Muscle layer of colon (tissue), 2 donors: ENCODE data around the gene KCNAB3.

Experiments
- H3K27ac ChIP-seq: one replicate; pipeline ENCODE4 v1.7.0; 2013; ENCODE audit warnings: low read depth, mild to moderate bottlenecking, low read length, moderate library complexity
- H3K27me3 ChIP-seq, 2 donors: one replicate each; pipeline ENCODE4 v1.7.0; 2013; ENCODE audit warnings: low read length in 2 of 2, mild to moderate bottlenecking in 2 of 2; ENCODE audit not compliant: insufficient read depth in 2 of 2, control insufficient read depth in 1 of 2
- H3K36me3 ChIP-seq: one replicate; pipeline ENCODE4 v1.7.0; 2013; ENCODE audit warnings: mild to moderate bottlenecking, low read length; ENCODE audit not compliant: insufficient read depth
- H3K4me1 ChIP-seq: one replicate; pipeline ENCODE4 v1.7.0; 2013; ENCODE audit warnings: mild to moderate bottlenecking, low read length; ENCODE audit not compliant: insufficient read depth
- H3K4me3 ChIP-seq, 2 donors: one replicate each; pipeline ENCODE4 v1.7.0; 2013; ENCODE audit warnings: low read length in 2 of 2, low read depth in 1 of 2, mild to moderate bottlenecking in 1 of 2, moderate library complexity in 1 of 2
- H3K9ac ChIP-seq: one replicate; pipeline ENCODE4 v1.7.0; 2013; ENCODE audit warnings: low read length
- H3K9me3 ChIP-seq: one replicate; pipeline ENCODE4 v1.7.0; 2013; ENCODE audit warnings: mild to moderate bottlenecking, low read length
- donor health status: abdominal sarcoma.
- donor health status: Adenocarcinoma of cecum.

KCNAB3 gene

DNA sequence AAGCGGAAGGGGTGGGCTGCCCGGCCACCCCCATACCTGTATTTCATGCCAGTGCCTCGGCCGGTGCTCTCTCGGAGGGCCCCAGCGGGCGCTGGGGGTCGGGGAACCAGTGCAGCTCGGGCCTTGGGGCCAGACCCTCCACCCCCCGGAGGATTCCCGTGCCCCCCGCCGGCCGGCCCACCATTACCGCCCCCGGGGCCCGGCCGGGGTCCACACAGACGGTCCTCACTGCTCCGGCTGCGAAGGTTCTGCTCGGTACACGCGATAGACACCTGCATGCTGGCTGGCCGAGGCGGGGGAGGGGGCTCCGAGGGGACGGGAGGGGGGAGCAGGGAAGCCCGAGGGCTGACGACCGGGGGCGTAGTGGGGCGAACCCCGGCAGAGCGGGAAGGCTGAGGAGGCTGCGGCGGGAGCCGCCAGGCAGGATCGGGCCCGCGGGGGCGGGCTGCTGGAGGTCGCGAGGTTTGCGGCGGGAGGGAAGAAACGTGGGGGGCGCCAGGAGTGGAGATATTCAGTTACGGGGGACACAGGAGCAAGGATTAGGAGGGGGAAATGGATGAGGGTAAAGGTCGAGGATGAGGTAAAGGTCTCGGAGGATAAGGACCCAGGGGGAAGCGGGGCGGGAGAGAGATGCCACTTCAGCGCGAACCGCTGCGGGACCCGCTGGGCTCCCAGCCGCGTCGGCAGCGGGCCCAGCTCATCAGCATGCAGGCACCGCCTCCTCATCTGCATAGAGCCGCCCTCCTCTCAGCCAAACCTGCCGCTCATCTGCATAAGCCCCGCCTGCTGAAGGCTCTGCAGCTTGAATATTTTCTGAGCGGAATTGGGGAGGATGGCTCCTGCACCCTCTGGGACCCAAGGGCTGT is at the start of gene KCNAB3:
Gene KCNAB3 (minus strand): TSS at position 699 of the 866 bp plus-strand sequence. CDS start 421 bp downstream, at position 278.
- Histone ChIP-seq H3K36me3 (peaks cover 5% of the 10 kb centered on the region), H3K27ac (no peak within 1 kb of the TSS), H3K9me3 (no peaks in the 10 kb centered on the region), H3K4me3 (peak within 1 kb of the TSS in 1 of 2 donors; percentile 89), H3K9ac (no peak within 1 kb of the TSS), H3K27me3 (peaks cover 0 to 5% of the 10 kb centered on the region in 2 donors), H3K4me1 (peaks cover 25% of the 10 kb centered on the region)

DNA sequence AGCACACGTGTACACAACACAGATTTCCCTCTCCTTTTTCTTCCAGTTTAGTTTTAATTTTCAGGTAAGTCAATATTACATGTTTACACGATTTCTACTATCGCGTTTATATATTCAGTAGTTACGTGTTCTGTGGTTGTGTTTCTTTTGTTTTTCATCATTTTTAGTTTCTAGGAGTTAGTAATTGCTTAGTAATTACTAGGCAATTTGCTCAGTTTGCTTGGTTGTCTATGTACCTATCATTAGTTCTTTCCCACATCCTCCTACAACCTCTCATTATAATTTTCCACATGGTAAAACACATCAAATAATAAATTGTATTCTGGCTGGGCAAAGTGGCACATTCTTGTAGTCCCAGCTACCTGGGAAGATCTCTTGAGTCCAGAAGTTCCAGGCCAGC is 48.1 kb upstream of the KCNAB3 start:
- H3K36me3 ChIP-seq, result no peaks in the 10 kb centered on the region
- H3K27me3 ChIP-seq, result no peaks in the 10 kb centered on the region
- no peak overlapping the region for H3K4me3 ChIP-seq
- no peaks in the 10 kb centered on the region for H3K4me1 ChIP-seq
- H3K9me3 ChIP-seq, result peaks cover 4% of the 10 kb centered on the region
- no peak overlapping the region for H3K9ac ChIP-seq
- H3K27ac ChIP-seq, result no peak overlapping the region

DNA sequence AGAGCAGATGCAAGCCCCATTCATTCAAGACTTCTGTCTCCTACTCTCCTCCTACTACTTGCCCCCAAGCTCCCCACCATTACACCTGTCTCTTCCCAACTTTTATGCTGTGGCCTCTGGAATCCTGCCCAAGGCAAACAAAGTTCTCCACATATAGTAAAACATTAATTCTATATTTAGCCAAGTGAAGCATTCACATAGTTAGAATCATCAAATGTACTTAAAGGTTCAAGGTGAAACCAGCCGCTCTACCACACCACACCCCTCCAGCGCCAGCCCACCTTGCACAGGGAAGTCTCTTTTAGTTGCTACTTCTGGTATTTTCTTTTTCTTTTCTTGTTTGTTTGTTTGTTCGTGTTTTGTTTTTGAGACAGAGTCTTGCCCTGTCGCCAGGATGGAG is 47.4 kb upstream of the KCNAB3 start:
- Histone ChIP-seq H3K9ac (no peak overlapping the region), H3K27ac (no peak overlapping the region), H3K4me3 (no peak overlapping the region), H3K27me3 (no peaks in the 10 kb centered on the region), H3K36me3 (no peaks in the 10 kb centered on the region), H3K9me3 (peaks cover 4% of the 10 kb centered on the region), H3K4me1 (no peaks in the 10 kb centered on the region)

- no peak overlapping the region for H3K9ac ChIP-seq
- no peak overlapping the region for H3K27ac ChIP-seq
- H3K4me1 ChIP-seq, result no peaks in the 10 kb centered on the region
- H3K9me3 ChIP-seq, result peaks cover 4% of the 10 kb centered on the region
- no peaks in the 10 kb centered on the region for H3K36me3 ChIP-seq
- no peaks in the 10 kb centered on the region for H3K27me3 ChIP-seq
- H3K4me3 ChIP-seq, result no peak overlapping the region
These were observed 45.0 kb upstream of the KCNAB3 start for GRCh38 chr17:7974638-7975131.

- no peaks in the 10 kb centered on the region for H3K36me3 ChIP-seq
- no peak overlapping the region for H3K9ac ChIP-seq
- no peaks in the 10 kb centered on the region for H3K27me3 ChIP-seq
- no peak overlapping the region for H3K27ac ChIP-seq
- H3K4me1 ChIP-seq, result no peaks in the 10 kb centered on the region
- H3K9me3 ChIP-seq, result peaks cover 4% of the 10 kb centered on the region
- no peak overlapping the region for H3K4me3 ChIP-seq
These were observed 42.6 kb upstream of the KCNAB3 start for GRCh38 chr17:7972131-7972785.

DNA sequence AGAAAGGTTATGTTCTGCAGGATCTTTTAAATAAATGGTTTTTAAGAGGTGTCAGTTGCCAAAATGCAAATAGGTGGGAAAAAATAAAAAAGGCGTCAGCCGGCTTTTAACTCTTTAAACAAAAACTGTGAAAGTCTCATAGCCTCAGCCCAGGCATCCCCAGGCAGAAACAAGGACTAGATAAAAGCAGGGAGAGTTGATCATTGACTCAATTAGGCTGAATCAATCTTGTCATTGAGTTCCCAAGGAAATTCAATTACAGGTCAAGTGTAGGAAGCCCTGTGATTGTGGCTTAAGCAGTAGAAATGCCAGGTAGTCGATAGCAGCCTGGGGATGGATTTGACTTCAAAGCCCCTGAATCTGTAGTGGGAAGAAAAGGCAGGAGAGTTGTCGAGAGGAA is 42.0 kb upstream of the KCNAB3 start:
- no peaks in the 10 kb centered on the region for H3K27me3 ChIP-seq
- H3K9me3 ChIP-seq, result peaks cover 4% of the 10 kb centered on the region
- H3K27ac ChIP-seq, result no peak overlapping the region
- H3K4me1 ChIP-seq, result no peaks in the 10 kb centered on the region
- H3K4me3 ChIP-seq, result no peak overlapping the region
- H3K9ac ChIP-seq, result no peak overlapping the region
- no peaks in the 10 kb centered on the region for H3K36me3 ChIP-seq

DNA sequence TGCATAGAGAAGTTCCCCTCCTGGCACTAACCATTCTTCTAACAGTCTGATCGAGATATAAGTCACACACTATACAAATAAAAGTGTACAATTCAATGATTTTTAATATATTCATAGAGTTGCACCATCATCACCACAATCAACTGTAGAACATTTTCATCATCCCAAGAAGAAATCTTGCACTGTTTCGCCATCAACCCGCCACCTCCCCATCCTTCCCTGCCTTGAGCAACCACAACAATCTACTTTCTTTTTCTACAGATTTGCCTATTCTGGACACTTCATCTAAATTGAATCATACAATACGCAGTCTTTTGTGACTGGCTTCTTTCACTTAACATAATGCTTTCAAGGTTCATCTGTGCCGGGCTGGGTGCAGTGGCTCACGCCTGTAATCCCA is 39.8 kb upstream of the KCNAB3 start:
- Histone ChIP-seq H3K27me3 (no peaks in the 10 kb centered on the region), H3K27ac (no peak overlapping the region), H3K4me3 (no peak overlapping the region), H3K9me3 (no peaks in the 10 kb centered on the region), H3K36me3 (no peaks in the 10 kb centered on the region), H3K9ac (no peak overlapping the region), H3K4me1 (no peaks in the 10 kb centered on the region)

- Histone ChIP-seq H3K4me3 (no peak overlapping the region), H3K27ac (no peak overlapping the region), H3K4me1 (no peaks in the 10 kb centered on the region), H3K9ac (no peak overlapping the region), H3K27me3 (no peaks in the 10 kb centered on the region), H3K9me3 (no peaks in the 10 kb centered on the region), H3K36me3 (no peaks in the 10 kb centered on the region)
These were observed 38.1 kb upstream of the KCNAB3 start for GRCh38 chr17:7967751-7968150.

DNA sequence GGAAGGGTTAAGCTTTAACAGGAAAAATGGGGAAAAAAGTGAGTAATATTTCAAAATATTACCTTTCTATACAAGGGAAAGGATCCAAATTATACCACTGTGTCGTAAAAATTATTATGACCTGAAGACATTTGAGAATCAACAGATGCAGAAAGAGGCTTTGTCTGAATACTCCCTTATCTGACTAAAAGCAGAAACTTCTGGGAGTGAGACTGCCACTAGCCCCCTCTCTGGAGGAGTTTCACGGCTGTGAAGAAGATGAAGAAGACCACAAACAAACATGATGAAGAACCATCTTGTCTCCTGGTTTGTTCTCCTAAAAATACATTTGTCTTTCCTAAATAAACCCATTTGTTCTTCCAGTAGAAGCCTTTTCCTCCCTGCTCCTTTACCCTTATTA is 31.8 kb upstream of the KCNAB3 start:
- Histone ChIP-seq H3K36me3 (no peaks in the 10 kb centered on the region), H3K9ac (no peak overlapping the region), H3K4me1 (peaks cover 5% of the 10 kb centered on the region), H3K27me3 (no peaks in the 10 kb centered on the region), H3K27ac (no peak overlapping the region), H3K9me3 (no peaks in the 10 kb centered on the region), H3K4me3 (no peak overlapping the region)

- Histone ChIP-seq H3K27me3 (no peaks in the 10 kb centered on the region), H3K4me1 (peaks cover 14% of the 10 kb centered on the region), H3K9ac (no peak overlapping the region), H3K36me3 (no peaks in the 10 kb centered on the region), H3K27ac (no peak overlapping the region), H3K4me3 (no peak overlapping the region), H3K9me3 (no peaks in the 10 kb centered on the region)
These were observed 30.0 kb upstream of the KCNAB3 start for GRCh38 chr17:7959503-7960253.

DNA sequence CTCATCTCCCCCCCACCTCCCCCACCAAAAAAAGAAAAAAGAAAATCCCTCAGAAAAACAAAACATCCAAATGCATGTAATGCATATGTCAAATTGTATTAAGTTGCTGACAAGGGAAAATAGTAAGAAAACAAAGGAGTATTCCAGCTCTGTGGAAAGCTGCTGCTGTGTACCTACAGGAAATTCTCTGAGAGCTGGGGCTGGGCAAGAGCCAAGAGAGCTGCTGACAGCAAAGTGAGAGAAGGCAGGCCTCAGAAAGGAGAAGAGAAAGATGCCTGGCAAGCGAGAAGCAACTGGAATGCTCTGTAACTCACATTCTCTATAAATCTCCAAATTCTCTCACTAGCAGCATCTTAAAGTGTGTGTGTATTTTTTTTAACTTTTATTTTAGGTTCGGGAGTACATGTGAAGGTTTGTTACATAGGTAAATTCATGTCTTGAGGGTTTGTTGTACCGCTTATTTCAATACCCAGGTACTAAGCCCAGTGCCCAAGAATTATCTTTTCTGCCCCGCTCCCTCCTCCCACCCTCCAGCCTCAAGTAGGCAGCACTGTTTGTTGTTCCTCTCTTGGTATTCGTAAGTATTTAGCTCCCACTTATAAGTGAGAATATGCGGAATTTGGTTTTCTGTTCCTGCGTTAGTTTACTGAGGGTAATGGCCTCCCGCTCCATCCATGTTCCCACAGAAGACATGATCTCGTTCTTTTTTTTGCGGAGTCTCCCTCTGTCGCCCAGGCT is 26.7 kb upstream of the KCNAB3 start:
- no peaks in the 10 kb centered on the region for H3K9me3 ChIP-seq
- H3K9ac ChIP-seq, result no peak overlapping the region
- H3K27me3 ChIP-seq, result no peaks in the 10 kb centered on the region
- H3K4me3 ChIP-seq, result peak overlapping the region in 1 of 2 donors; percentile 27
- H3K27ac ChIP-seq, result peak overlapping the region; percentile 31
- H3K36me3 ChIP-seq, result no peaks in the 10 kb centered on the region
- H3K4me1 ChIP-seq, result peaks cover 21% of the 10 kb centered on the region
